Astrocyte of the cerebellum (primary cell): Measurements from ENCODE around the gene FKBP1A.

Experiments used
- DNase-seq: peaks from one replicate; pipeline ENCODE4 v3.0.0-alpha.2; 2011; ENCODE audit warnings: low read depth
- H3K4me3 ChIP-seq: 2 replicates; pipeline ENCODE4 v1.5.1; 2011; ENCODE audit warnings: mild to moderate bottlenecking, low read depth, low read length, moderate library complexity
- CTCF ChIP-seq: IDR thresholded peaks from 2 replicates; pipeline ENCODE4 v1.5.1; 2012; ENCODE audit warnings: low read length, low read depth, moderate library complexity, mild to moderate bottlenecking; ENCODE audit errors: missing control alignments
- in situ Hi-C: cut with HindIII; loops from 2 replicates; pipeline ENCODE4 v1.10.0; 2017; ENCODE audit warnings: low sequenced_read_pairs

FKBP1A gene

GRCh38 chr20:1436263-1436662 lies 43.4 kb upstream of the FKBP1A start:
- no peak overlapping the region for H3K4me3 ChIP-seq
- no peak for DNase-seq
- in situ Hi-C loops = loop anchor here (5.0 kb wide), 1 partner anchor 114 kb away; no protein-coding TSS in a partner anchor
- TF ChIP-seq CTCF = no peak

GRCh38 chr20:1435337-1435699 lies 42.5 kb upstream of the FKBP1A start:
- DNase-seq = no peak
- in situ Hi-C loops = loop anchor here (5.0 kb wide), 1 partner anchor 113 kb away; no protein-coding TSS in a partner anchor
- no peak for TF ChIP-seq CTCF
- no peak overlapping the region for H3K4me3 ChIP-seq

- peak; percentile 90 for DNase-seq
- no peak for TF ChIP-seq CTCF
- in situ Hi-C loops = loop anchor here (5.0 kb wide), 1 partner anchor 112 kb away; no protein-coding TSS in a partner anchor
- no peak overlapping the region for H3K4me3 ChIP-seq
Measured at GRCh38 chr20:1434571-1435336, 41.9 kb upstream of the FKBP1A start.

- TF ChIP-seq CTCF = no peak
- no peak overlapping the region for H3K4me3 ChIP-seq
- no peak for DNase-seq
- in situ Hi-C loops = no loop called here
Measured at GRCh38 chr20:1431158-1431557, 38.3 kb upstream of the FKBP1A start.

GRCh38 chr20:1430004-1430451 lies 37.2 kb upstream of the FKBP1A start:
- H3K4me3 ChIP-seq = no peak overlapping the region
- no peak for DNase-seq
- in situ Hi-C loops = no loop called here
- TF ChIP-seq CTCF = no peak

- in situ Hi-C loops = no loop called here
- DNase-seq = no peak
- no peak overlapping the region for H3K4me3 ChIP-seq
- no peak for TF ChIP-seq CTCF
Measured at GRCh38 chr20:1429143-1429728, 36.4 kb upstream of the FKBP1A start.
